K562 (cell line): ENCODE data around the gene SMG7. TPM values are rescaled to one million over a fixed set of nuclear protein-coding genes. Genes with fewer than 3 reads are reported as not detected.

Experiments used
- ATF1 ChIP-seq, 2 experiments: fragments of 450-650 bp in 1 of 2; IDR thresholded peaks; 2 replicates each; pipeline ENCODE4 v1.6.1; 2016; ENCODE audit warnings: missing compliant biosample characterization in 1 of 2, missing genetic modification characterization in 1 of 2
- ATF7 ChIP-seq: fragments of 450-650 bp; IDR thresholded peaks from 2 replicates; pipeline ENCODE4 v1.7.1; 2014; ENCODE audit warnings: mild to moderate bottlenecking, moderate library complexity
- BRD9 ChIP-seq: fragments of 450-650 bp; IDR thresholded peaks from 2 replicates; pipeline ENCODE4 v1.6.1; 2018; ENCODE audit warnings: low read depth; ENCODE audit not compliant: partially characterized antibody
- CBX5 ChIP-seq: IDR thresholded peaks from 2 replicates; pipeline ENCODE4 v1.6.1; 2014; ENCODE audit warnings: low read depth, borderline replicate concordance
- CHD4 ChIP-seq: fragments of 200-600 bp; sonication (generic); IDR thresholded peaks from 3 replicates; pipeline ENCODE4 v1.6.1; 2012; ENCODE audit warnings: low read depth, mild to moderate bottlenecking, mixed read lengths, low read length, inconsistent platforms; ENCODE audit not compliant: insufficient read depth, insufficient replicate concordance, poor library complexity, severe bottlenecking
- CREM ChIP-seq: IDR thresholded peaks from 2 replicates; pipeline ENCODE4 v1.6.1; 2014; ENCODE audit warnings: antibody characterized with exemption, low read depth
- MAFK ChIP-seq: IDR thresholded peaks from 2 replicates; pipeline ENCODE4 v1.6.1; 2011; ENCODE audit warnings: low read length, improper control_type of control experiment
- RBBP5 ChIP-seq: fragments of 200-600 bp; sonication (generic); IDR thresholded peaks from 2 replicates; pipeline ENCODE4 v1.6.1; 2012; ENCODE audit warnings: borderline replicate concordance, mild to moderate bottlenecking, low read length, control low read depth, inconsistent platforms; ENCODE audit not compliant: insufficient read depth, poor library complexity, severe bottlenecking
- SMAD4 ChIP-seq: fragments of 250-450 bp; sonication (Bioruptor Pico); conservative IDR thresholded peaks from 2 replicates; pipeline ENCODE4 v1.8.0; 2021; ENCODE audit warnings: inconsistent platforms, mild to moderate bottlenecking, moderate library complexity
- STAT5A ChIP-seq: IDR thresholded peaks from 2 replicates; pipeline ENCODE4 v1.6.1; 2012; ENCODE audit warnings: low read length, inconsistent platforms, borderline replicate concordance
- ZBTB26 ChIP-seq: fragments of 450-650 bp; formaldehyde crosslinking; IDR thresholded peaks from 2 replicates; pipeline ENCODE4 v1.4.0; 2022; ENCODE audit warnings: missing genetic modification characterization
- ZNF408 ChIP-seq: fragments of 250-450 bp; sonication (Bioruptor Pico); IDR thresholded peaks from 2 replicates; pipeline ENCODE4 v1.4.0; 2020; ENCODE audit warnings: low read depth, mild to moderate bottlenecking, moderate library complexity
- polyA plus RNA-seq, 8 experiments: library from polyadenylated mRNA; depleted of rRNA in 4 of 8; stranded (reverse) in 5 of 8; unstranded in 3 of 8; fragments of >200 nt; fragmentation: Nextera tagmentation in 2 of 8; fragmentation: Illumina TruSeq in 1 of 8; extraction: Ambion mirVana in 2 of 8; extraction: Trizol in 1 of 8; gene quantifications; 2 replicates each; pipeline versions ENCODE4 v1.2.1 to v1.2.3, GENCODE V29; 2011 to 2014; ENCODE audit warnings: inconsistent platforms in 1 of 8, missing spikeins in 1 of 8
- total RNA-seq, 7 experiments: library from RNA; depleted of rRNA in 6 of 7; stranded (reverse); fragments of >200 nt in 6 of 7; fragmentation: Illumina TruSeq in 2 of 7; extraction: Trizol in 2 of 7; gene quantifications; 2 replicates each; pipeline versions ENCODE4 v1.2.1 to v1.2.3, GENCODE V29; 2011 to 2021; ENCODE audit warnings: low replicate concordance in 1 of 7
- TF ChIP-seq, protein P1 (sequence below), 2 experiments: fragments of 450-650 bp in 1 of 2; sonication (generic) in 1 of 2; formaldehyde crosslinking in 1 of 2; IDR thresholded peaks; 2 replicates each; pipeline versions ENCODE4 v1.7.1 to v1.9.0; 2016 to 2022; ENCODE audit warnings: inconsistent platforms in 1 of 2, mild to moderate bottlenecking in 1 of 2, missing genetic modification reagents in 1 of 2

The SMG7 gene
- total and polyA plus RNA-seq, 9 of the 15 experiments (the other 6 are each of a cell fraction or from before 2014, with no cell fraction given): 12.4 to 74.6 (median 29.0) TPM

- TF ChIP-seq, protein P1, sequence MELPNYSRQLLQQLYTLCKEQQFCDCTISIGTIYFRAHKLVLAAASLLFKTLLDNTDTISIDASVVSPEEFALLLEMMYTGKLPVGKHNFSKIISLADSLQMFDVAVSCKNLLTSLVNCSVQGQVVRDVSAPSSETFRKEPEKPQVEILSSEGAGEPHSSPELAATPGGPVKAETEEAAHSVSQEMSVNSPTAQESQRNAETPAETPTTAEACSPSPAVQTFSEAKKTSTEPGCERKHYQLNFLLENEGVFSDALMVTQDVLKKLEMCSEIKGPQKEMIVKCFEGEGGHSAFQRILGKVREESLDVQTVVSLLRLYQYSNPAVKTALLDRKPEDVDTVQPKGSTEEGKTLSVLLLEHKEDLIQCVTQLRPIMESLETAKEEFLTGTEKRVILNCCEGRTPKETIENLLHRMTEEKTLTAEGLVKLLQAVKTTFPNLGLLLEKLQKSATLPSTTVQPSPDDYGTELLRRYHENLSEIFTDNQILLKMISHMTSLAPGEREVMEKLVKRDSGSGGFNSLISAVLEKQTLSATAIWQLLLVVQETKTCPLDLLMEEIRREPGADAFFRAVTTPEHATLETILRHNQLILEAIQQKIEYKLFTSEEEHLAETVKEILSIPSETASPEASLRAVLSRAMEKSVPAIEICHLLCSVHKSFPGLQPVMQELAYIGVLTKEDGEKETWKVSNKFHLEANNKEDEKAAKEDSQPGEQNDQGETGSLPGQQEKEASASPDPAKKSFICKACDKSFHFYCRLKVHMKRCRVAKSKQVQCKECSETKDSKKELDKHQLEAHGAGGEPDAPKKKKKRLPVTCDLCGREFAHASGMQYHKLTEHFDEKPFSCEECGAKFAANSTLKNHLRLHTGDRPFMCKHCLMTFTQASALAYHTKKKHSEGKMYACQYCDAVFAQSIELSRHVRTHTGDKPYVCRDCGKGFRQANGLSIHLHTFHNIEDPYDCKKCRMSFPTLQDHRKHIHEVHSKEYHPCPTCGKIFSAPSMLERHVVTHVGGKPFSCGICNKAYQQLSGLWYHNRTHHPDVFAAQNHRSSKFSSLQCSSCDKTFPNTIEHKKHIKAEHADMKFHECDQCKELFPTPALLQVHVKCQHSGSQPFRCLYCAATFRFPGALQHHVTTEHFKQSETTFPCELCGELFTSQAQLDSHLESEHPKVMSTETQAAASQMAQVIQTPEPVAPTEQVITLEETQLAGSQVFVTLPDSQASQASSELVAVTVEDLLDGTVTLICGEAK (IDR thresholded peaks at IDR 0.05): peak; percentile 29; the same call in 1 of the 2 replicates
- TF ChIP-seq, protein P1 (CRISPR knock-in tag; IDR thresholded peaks at IDR 0.05): no peak
- TF ChIP-seq ATF7 (0 out of 2 replicates have a peak, but pooled peaks have one; percentile 24), CBX5 (no peak), ATF1 (CRISPR knock-in tag; IDR thresholded peaks at IDR 0.05) (no peak), ATF1 (tag; IDR thresholded peaks at IDR 0.05) (no peak), STAT5A (peak; percentile 36; the same call in 1 of the 2 replicates), CREM (no peak), ZNF408 (CRISPR knock-in tag) (no peak), BRD9 (no peak), SMAD4 (CRISPR knock-in tag) (peak; percentile 26; the same call in 1 of the 2 replicates), RBBP5 (peak; percentile 26), MAFK (0 out of 2 replicates have a peak, but pooled peaks have one; percentile 8), ZBTB26 (CRISPR knock-in tag) (no peak), CHD4 (no peak)
Observed at GRCh38 chr1:183580281-183580682, 108.0 kb downstream of the SMG7 start (continued).
